Thyroid gland (tissue), 4 donors: ENCODE data around the gene CAMK1D.

Experiments used
- POLR2A ChIP-seq, 2 donors: fragments of 450-650 bp; IDR thresholded peaks; one replicate each; pipeline ENCODE4 v1.6.1; 2017; ENCODE audit warnings: antibody characterized with exemption in 2 of 2, mild to moderate bottlenecking in 2 of 2, moderate library complexity in 1 of 2
- TF ChIP-seq, protein P1 (sequence below), 6 experiments: fragments of 200-600 bp in 3 of 6; fragments of 450-650 bp in 3 of 6; sonication (generic) in 3 of 6; IDR thresholded peaks; one replicate each; pipeline ENCODE4 v1.5.1; 2016 to 2019; ENCODE audit warnings: antibody characterized with exemption in 6 of 6, mild to moderate bottlenecking in 2 of 6, inconsistent platforms in 1 of 6, moderate library complexity in 1 of 6

DNA sequence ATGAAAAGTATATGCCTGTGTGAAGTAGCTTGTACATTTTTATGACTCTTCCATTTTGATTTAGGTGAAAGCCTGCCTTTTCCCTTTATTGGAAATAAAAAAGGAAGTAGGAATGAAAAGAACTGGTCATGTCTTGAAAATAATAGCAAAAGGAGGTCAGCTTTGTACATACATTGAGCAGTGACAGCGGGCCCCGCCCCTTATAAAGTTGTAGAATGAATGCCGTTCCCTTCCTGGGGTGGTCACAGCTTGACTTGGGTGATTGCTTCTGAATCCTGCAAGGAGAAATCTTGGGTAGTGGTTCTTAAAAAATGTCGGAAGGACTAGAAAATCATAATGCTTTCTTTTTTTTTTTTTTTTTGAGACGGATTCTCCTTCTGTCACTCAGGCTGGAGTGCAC is 31.7 kb downstream of the CAMK1D start:
- TF ChIP-seq, protein P1, sequence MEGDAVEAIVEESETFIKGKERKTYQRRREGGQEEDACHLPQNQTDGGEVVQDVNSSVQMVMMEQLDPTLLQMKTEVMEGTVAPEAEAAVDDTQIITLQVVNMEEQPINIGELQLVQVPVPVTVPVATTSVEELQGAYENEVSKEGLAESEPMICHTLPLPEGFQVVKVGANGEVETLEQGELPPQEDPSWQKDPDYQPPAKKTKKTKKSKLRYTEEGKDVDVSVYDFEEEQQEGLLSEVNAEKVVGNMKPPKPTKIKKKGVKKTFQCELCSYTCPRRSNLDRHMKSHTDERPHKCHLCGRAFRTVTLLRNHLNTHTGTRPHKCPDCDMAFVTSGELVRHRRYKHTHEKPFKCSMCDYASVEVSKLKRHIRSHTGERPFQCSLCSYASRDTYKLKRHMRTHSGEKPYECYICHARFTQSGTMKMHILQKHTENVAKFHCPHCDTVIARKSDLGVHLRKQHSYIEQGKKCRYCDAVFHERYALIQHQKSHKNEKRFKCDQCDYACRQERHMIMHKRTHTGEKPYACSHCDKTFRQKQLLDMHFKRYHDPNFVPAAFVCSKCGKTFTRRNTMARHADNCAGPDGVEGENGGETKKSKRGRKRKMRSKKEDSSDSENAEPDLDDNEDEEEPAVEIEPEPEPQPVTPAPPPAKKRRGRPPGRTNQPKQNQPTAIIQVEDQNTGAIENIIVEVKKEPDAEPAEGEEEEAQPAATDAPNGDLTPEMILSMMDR (IDR thresholded peaks at IDR 0.05) = no peak
- TF ChIP-seq POLR2A (IDR thresholded peaks at IDR 0.05) = no peak
